C4-2B (cell line): Measurements from ENCODE around the gene PYROXD2.
A peak's percentile ranks its signal among the peaks of the same experiment; 100 is the strongest.

Experiments used
- H3K27ac ChIP-seq: fragments of 450-650 bp; 2 replicates; pipeline ENCODE4 v1.5.1; 2017
- ZFX ChIP-seq: fragments of 450-650 bp; IDR thresholded peaks from 2 replicates; pipeline ENCODE4 v1.6.1; 2017
- TF ChIP-seq, protein P1 (sequence below): fragments of 450-650 bp; conservative IDR thresholded peaks from 2 replicates; pipeline ENCODE4 v1.5.1; 2017; ENCODE audit warnings: mild to moderate bottlenecking

PYROXD2 gene

DNA sequence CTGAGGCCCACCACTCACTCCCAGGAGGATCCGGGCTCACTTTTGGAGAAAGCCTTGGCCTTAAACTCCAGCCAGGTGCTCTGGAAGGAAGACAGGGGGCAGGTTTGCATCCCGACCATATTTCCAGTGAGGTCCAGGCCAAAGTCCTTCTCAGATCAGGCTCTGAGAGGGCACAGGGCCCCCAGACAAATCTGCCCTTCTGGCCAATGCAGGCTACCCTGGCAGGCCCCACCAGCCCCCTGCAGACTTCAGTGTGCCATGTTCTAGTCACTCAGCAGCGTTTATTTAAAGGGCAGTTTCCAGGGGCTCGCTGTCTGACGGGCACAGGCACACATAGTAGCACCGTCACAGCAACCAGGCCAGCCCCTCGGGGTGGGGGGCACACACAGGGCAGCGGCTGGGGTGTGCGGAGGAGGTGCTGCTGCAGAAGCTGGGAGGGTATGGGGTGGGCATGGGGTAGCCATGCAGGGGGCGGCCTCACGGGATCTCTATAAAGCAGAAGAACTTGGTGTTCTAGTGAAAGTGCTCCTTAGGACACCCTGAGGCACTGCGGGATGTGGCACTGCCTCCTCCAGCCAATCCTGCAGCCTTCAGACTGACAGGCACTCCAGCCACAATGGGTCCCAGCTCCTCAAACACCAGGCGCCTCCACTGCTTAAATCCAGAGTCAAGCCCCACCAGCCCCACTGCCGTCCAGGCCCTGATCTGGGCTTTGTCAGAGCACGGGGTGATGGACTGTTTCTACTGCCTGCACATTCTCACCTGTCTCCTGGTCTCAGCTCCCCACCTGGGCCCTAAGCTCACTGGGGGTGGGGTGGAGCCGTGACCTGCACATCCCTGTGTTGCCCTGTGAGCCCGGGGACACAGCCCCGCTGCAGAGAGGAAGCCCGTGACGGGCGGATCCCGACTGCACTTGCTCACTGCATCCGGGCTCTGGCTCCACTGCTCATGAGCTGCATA, 9.6 kb upstream of the PYROXD2 start:
- TF ChIP-seq, protein P1, sequence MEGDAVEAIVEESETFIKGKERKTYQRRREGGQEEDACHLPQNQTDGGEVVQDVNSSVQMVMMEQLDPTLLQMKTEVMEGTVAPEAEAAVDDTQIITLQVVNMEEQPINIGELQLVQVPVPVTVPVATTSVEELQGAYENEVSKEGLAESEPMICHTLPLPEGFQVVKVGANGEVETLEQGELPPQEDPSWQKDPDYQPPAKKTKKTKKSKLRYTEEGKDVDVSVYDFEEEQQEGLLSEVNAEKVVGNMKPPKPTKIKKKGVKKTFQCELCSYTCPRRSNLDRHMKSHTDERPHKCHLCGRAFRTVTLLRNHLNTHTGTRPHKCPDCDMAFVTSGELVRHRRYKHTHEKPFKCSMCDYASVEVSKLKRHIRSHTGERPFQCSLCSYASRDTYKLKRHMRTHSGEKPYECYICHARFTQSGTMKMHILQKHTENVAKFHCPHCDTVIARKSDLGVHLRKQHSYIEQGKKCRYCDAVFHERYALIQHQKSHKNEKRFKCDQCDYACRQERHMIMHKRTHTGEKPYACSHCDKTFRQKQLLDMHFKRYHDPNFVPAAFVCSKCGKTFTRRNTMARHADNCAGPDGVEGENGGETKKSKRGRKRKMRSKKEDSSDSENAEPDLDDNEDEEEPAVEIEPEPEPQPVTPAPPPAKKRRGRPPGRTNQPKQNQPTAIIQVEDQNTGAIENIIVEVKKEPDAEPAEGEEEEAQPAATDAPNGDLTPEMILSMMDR: no peak
- no peak for TF ChIP-seq ZFX
- no peak overlapping the region for H3K27ac ChIP-seq

DNA sequence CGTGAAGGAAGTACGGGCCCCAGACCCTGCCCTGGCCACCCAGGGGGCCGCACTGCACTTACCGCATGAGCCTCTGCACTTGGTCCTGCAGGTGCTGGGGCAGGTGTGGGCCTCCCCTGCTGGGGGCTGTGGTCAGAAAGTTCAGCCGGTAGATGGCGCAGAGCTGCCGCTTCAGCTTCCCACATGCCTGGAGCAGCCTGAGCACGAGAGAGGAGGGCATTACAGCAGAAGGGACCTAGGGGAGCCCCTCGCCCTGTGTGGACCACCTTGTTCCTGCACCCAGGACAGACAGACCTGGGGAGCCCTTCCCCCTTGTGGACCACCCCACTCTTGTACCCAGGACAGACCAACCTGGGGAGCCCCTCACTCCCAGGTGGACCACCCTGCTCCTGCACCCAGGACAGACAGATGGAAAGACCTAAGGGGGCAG, 8.7 kb upstream of the PYROXD2 start:
- no peak for TF ChIP-seq ZFX
- TF ChIP-seq, protein P1: peak; percentile 73
- H3K27ac ChIP-seq: no peak overlapping the region

DNA sequence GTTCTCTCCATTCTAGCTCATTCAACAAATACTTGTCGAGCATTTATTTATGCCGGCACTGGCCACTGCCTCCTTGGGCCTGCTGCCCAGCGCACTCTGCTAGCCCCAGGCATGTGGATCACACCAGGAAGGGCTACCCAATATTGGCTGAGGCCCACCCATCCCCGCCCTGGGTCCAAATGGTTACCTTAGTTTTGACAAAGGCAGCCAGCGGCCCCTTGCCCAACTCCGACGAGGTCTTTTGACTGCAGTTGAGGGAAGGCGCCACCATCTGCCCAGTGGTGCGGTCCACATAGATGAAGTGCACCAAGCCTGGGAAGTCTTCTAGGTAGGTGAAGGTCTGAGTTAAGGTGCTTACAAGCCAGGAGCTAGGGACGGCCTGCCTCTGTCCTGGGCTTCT, 7.2 kb upstream of the PYROXD2 start:
- no peak overlapping the region for H3K27ac ChIP-seq
- no peak for TF ChIP-seq ZFX
- TF ChIP-seq, protein P1: no peak

DNA sequence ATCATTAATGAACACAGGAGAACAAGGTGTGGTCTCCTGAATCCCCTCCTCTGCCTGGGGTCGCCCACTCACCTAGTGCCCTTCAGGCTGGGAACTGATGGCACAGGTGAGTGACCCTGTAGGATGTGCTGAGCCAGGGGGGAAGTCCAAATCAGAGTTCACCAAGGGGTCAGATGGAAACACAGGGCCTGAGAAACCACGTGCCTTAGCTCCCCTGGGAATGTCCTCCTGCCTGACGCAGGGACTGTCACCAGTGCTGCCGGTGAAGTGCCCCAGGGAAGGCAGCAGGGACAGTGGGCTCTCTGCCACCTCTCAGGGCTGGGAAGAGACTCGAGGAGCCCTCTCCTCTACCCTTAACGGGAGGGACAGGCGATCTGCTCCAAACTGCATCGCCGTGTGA, 5.8 kb upstream of the PYROXD2 start:
- TF ChIP-seq ZFX: no peak
- TF ChIP-seq, protein P1: no peak
- no peak overlapping the region for H3K27ac ChIP-seq

DNA sequence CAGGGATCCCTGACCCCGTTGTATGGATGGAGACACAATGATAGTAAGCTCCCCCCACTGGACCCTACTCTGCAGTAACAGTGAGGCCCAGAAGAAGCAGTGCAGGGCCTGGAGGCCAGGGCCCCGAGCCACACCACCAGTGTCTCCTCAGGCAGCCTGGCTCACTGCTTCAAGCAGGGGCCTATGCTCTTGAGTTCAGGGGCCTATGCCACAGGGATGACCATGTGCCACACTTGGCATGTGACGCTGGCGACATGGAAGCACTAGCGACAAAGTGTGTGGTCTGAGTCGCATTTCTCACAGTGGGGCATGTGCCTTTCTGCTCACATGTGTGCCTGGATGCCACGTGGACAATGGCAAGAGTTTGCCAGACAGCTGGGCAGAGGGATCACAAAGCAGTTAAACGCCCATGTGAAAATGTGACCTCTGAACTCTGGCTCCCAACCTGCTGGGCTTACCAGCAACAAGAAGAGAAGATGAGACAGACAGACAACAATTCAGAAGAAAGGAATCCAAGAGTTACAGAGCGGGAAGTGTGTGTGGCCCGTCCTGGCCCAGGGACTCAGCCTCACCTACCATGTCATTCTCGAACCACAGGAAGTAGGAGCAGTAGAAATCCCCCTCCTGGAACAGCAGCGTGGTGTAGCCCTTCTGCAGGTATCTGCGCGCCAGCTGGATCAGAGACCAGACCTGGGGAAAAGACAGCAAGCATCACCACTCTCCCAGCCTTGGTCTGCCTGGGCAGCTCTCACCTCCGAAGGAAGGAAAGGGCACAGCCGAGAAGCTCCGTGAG, 4.7 kb upstream of the PYROXD2 start:
- TF ChIP-seq, protein P1: no peak
- TF ChIP-seq ZFX: no peak
- H3K27ac ChIP-seq: no peak overlapping the region

DNA sequence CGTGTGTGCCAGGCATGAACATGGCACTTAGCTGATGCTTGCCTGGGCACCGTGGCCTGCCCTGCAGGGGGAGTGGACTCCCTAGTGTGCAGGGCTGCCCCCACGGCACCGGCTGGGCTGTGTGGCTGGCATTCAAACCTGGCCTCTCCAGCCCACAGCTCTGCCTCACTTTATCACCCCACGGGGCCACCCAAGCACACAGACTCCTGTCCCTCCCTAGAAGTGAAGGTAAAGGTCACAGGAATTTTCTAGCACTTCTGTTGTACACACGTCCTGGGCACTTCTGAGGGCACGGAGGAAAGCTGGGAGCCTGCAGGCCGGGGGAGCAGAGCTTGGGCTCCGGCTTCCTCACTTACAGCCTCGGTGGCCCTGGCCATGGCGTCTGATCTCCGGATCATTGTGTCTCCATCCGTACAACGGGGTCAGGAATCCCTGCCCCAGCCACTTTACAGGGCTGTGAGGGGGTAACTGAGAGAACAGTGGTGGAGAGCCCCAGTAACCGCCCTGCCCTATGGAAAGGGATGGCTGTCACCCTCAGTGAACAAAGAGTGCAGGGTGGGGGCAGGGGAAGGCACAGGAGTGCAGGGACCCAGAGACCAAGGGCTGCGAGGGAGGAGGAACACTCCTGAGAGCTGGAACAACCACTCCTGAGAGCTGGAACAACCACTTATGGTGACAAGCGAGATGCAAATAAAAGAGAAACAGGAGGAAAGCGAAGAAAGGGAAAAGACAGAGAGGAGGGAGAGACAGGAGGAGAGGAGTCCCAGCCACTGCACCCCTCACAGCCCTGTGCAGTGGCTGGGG, 3.9 kb upstream of the PYROXD2 start:
- H3K27ac ChIP-seq: no peak overlapping the region
- TF ChIP-seq, protein P1: no peak
